OCI-LY7 (cell line): ENCODE data around the gene FOXJ3. TPM values are rescaled to one million over a fixed set of nuclear protein-coding genes. Genes with fewer than 3 reads are reported as not detected.

ENCODE experiments used
- BruUV-seq: library from RNA; stranded (reverse); fragments of 400-500 nt; replicated peaks from 2 replicates; lab custom pipeline; 2021; lab: Mats Ljungman, UMichigan
- CTCF ChIA-PET: fragments of 300-600 bp; sonication (Branson Sonifier 250); formaldehyde crosslinking; loops from one replicate; lab custom pipeline; 2022; ENCODE audit warnings: antibody characterized with exemption; ENCODE audit not compliant: unreplicated experiment; lab: Charles Lee
- POLR2A ChIA-PET: fragments of 300-600 bp; sonication (Branson Sonifier 250); formaldehyde crosslinking; loops from one replicate; lab custom pipeline; 2022; ENCODE audit warnings: antibody characterized with exemption; lab: Charles Lee
- DNase-seq: peaks from one replicate; pipeline ENCODE4 v3.0.0-alpha.2; 2015; ENCODE audit warnings: low spot score
- H2AFZ ChIP-seq: fragments of 200-600 bp; sonication (generic), shearing (Covaris generic); 2 replicates; pipeline ENCODE4 v1.6.1; 2014; ENCODE audit warnings: mild to moderate bottlenecking, antibody characterized with exemption, low read length, moderate library complexity
- H3K27ac ChIP-seq: fragments of 200-600 bp; sonication (generic); 2 replicates; pipeline ENCODE4 v1.5.1; 2014; ENCODE audit warnings: mixed run types, low read depth, mild to moderate bottlenecking, moderate library complexity, low read length, inconsistent platforms; ENCODE audit not compliant: poor library complexity, severe bottlenecking
- H3K36me3 ChIP-seq: fragments of 200-600 bp; sonication (generic); 2 replicates; pipeline ENCODE4 v1.6.1; 2014; ENCODE audit warnings: mild to moderate bottlenecking, antibody characterized with exemption, low read length, moderate library complexity, mixed read lengths; ENCODE audit not compliant: insufficient read depth
- H3K4me1 ChIP-seq: fragments of 200-600 bp; sonication (generic); 2 replicates; pipeline ENCODE4 v1.5.1; 2014; ENCODE audit warnings: mild to moderate bottlenecking, low read length; ENCODE audit not compliant: insufficient read depth, poor library complexity, severe bottlenecking
- H3K4me2 ChIP-seq: fragments of 200-600 bp; sonication (generic); 2 replicates; pipeline ENCODE4 v1.6.1; 2014; ENCODE audit warnings: mild to moderate bottlenecking, low read length
- H3K4me3 ChIP-seq: fragments of 200-600 bp; sonication (generic); 2 replicates; pipeline ENCODE4 v1.5.1; 2014; ENCODE audit warnings: mild to moderate bottlenecking, low read depth, low read length; ENCODE audit not compliant: poor library complexity, severe bottlenecking
- H3K79me2 ChIP-seq: fragments of 200-600 bp; sonication (generic); 2 replicates; pipeline ENCODE4 v1.6.1; 2016; ENCODE audit warnings: low read depth, mild to moderate bottlenecking, low read length, moderate library complexity, mixed read lengths; ENCODE audit not compliant: insufficient read depth
- H3K9me2 ChIP-seq: fragments of 200-600 bp; sonication (generic); 2 replicates; pipeline ENCODE4 v1.6.1; 2016; ENCODE audit warnings: mild to moderate bottlenecking, low read length, mixed read lengths; ENCODE audit not compliant: insufficient read depth
- H3K9me3 ChIP-seq: fragments of 200-600 bp; sonication (generic); 2 replicates; pipeline ENCODE4 v1.6.1; 2014; ENCODE audit warnings: mild to moderate bottlenecking, mixed run types, low read length, mixed read lengths
- H4K20me1 ChIP-seq: fragments of 200-600 bp; sonication (generic); 2 replicates; pipeline ENCODE4 v1.6.1; 2014; ENCODE audit warnings: mild to moderate bottlenecking, antibody characterized with exemption, low read length, moderate library complexity, mixed read lengths; ENCODE audit not compliant: insufficient read depth
- CTCF ChIP-seq: fragments of 200-600 bp; sonication (generic); conservative IDR thresholded peaks from 2 replicates; pipeline ENCODE4 v1.5.1; 2014; ENCODE audit warnings: mild to moderate bottlenecking, antibody characterized with exemption, low read length, moderate library complexity, mixed read lengths
- EZH2phosphoT487 ChIP-seq: fragments of 200-600 bp; sonication (generic); IDR thresholded peaks from 2 replicates; pipeline ENCODE4 v1.6.1; 2018; ENCODE audit warnings: low read depth, borderline replicate concordance, mild to moderate bottlenecking, mixed run types, antibody characterized with exemption, low read length, moderate library complexity, mixed read lengths
- intact Hi-C: fragments of 100-400 bp; cut with micrococcal nuclease; formaldehyde crosslinking; loops from one replicate; pipeline ENCODE4 v1.10.0; 2022; ENCODE audit not compliant: unreplicated experiment
- total RNA-seq, 2 experiments: library from RNA; depleted of rRNA in 1 of 2; stranded (reverse); fragments of >200 nt in 1 of 2; shearing (Covaris generic) in 1 of 2; gene quantifications; 2 replicates each; pipeline ENCODE4 v1.2.3, GENCODE V29; 2014 to 2022

The FOXJ3 gene
- total RNA-seq, 2 experiments from 2014 or later = 34.8 to 43.1 TPM

GRCh38 chr1:42192106-42192505 lies 142.9 kb downstream of the FOXJ3 start:
- Histone ChIP-seq H3K36me3 (peaks cover 80% of the 10 kb centered on the region), H2AFZ (no peak overlapping the region), H4K20me1 (no peaks in the 10 kb centered on the region), H3K79me2 (no peaks in the 10 kb centered on the region), H3K4me1 (no peaks in the 10 kb centered on the region), H3K27ac (no peak overlapping the region), H3K4me2 (no peak overlapping the region), H3K4me3 (no peak overlapping the region), H3K9me2 (no peaks in the 10 kb centered on the region), H3K9me3 (no peaks in the 10 kb centered on the region)
- CTCF ChIA-PET = no interaction called here
- TF ChIP-seq CTCF = no peak
- no peak for DNase-seq
- no TSS peak for BruUV-seq
- POLR2A ChIA-PET = interaction anchor here (1.3 kb wide), 1 partner anchor 10 kb away, joined by 3 read pairs; no protein-coding TSS in a partner anchor
- intact Hi-C loops = no loop called here

- Histone ChIP-seq H3K79me2 (no peaks in the 10 kb centered on the region), H3K27ac (no peak overlapping the region), H3K4me2 (no peak overlapping the region), H3K36me3 (peaks cover 79% of the 10 kb centered on the region), H3K9me2 (no peaks in the 10 kb centered on the region), H3K4me1 (no peaks in the 10 kb centered on the region), H3K9me3 (no peaks in the 10 kb centered on the region), H2AFZ (no peak overlapping the region), H4K20me1 (no peaks in the 10 kb centered on the region), H3K4me3 (no peak overlapping the region)
- TF ChIP-seq EZH2phosphoT487 = no peak
- TF ChIP-seq CTCF = no peak
- DNase-seq = no peak
- ChIA-PET CTCF (no interaction called here), POLR2A (interaction anchor here (0.6 kb wide), 1 partner anchor 109 kb away, joined by 4 read pairs; no protein-coding TSS in a partner anchor)
- no TSS peak for BruUV-seq
- intact Hi-C loops = no loop called here
These were observed 143.7 kb downstream of the FOXJ3 start for GRCh38 chr1:42191319-42191718.

- H2AFZ ChIP-seq = no peak overlapping the region
- intact Hi-C loops = no loop called here
These were observed 144.8 kb downstream of the FOXJ3 start for GRCh38 chr1:42189931-42190853.

More at GRCh38 chr1:42189931-42190853, 144.8 kb downstream of the FOXJ3 start:
- POLR2A ChIA-PET = no interaction called here
- H3K4me3 ChIP-seq = no peak overlapping the region
- no TSS peak for BruUV-seq
- no peaks in the 10 kb centered on the region for H3K4me1 ChIP-seq
- CTCF ChIA-PET = no interaction called here
- H3K36me3 ChIP-seq = peaks cover 78% of the 10 kb centered on the region
- no peaks in the 10 kb centered on the region for H3K9me2 ChIP-seq
- no peak overlapping the region for H3K27ac ChIP-seq
- H3K4me2 ChIP-seq = no peak overlapping the region
- TF ChIP-seq EZH2phosphoT487 = no peak
- TF ChIP-seq CTCF = no peak
- H3K9me3 ChIP-seq = no peaks in the 10 kb centered on the region
- DNase-seq = no peak
- H4K20me1 ChIP-seq = no peaks in the 10 kb centered on the region
- no peaks in the 10 kb centered on the region for H3K79me2 ChIP-seq
